Activated CD4-positive, alpha-beta T cell treated with anti-CD3 and anti-CD28 coated beads, Interleukin-2, amount 50 U/mL, for 24 hours (primary cell): ENCODE measurements around the gene SCO2.
"Not testable (repeated sequence)": the region's sequence is repeated elsewhere in the genome, so short reads cannot be mapped to it uniquely, and the experiment has no call there.

Source experiments
- DNase-seq, 2 donors: peaks; one replicate each; pipeline ENCODE4 v3.0.0-alpha.2; 2020; ENCODE audit warnings: low read depth in 1 of 2, low spot score in 1 of 2

SCO2 gene

GRCh38 chr22:50551160-50551752, 25.9 kb upstream of the SCO2 start:
- DNase-seq = no peak

DNA sequence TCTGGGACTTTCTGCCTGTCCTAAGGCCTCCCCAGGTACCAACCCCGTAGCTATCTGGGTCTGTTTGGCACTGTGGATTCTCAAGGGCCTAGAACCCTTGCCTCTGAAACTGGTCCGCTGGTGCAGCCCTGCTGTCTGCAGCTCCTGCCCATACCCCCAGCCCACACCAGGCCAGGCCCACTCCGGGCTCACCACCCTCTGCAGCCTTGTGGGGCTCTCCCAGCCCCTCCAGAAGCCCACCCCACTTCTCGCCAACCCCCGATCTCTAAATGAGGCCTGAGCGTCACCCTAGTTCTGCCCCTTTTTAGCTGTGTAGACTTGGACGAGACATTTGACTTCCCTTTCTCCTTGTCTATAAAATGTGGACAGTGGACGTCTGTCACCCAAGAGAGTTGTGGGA, 25.0 kb upstream of the SCO2 start:
- no peak for DNase-seq

GRCh38 chr22:50548921-50549790, 23.8 kb upstream of the SCO2 start:
- no peak for DNase-seq

GRCh38 chr22:50548040-50548920, 22.9 kb upstream of the SCO2 start:
- peak in 1 of 2 donors; percentile 22 for DNase-seq

GRCh38 chr22:50547263-50547985, 22.0 kb upstream of the SCO2 start:
- DNase-seq = no peak

- no peak for DNase-seq
Measured at GRCh38 chr22:50546326-50547262, 21.2 kb upstream of the SCO2 start.

DNA sequence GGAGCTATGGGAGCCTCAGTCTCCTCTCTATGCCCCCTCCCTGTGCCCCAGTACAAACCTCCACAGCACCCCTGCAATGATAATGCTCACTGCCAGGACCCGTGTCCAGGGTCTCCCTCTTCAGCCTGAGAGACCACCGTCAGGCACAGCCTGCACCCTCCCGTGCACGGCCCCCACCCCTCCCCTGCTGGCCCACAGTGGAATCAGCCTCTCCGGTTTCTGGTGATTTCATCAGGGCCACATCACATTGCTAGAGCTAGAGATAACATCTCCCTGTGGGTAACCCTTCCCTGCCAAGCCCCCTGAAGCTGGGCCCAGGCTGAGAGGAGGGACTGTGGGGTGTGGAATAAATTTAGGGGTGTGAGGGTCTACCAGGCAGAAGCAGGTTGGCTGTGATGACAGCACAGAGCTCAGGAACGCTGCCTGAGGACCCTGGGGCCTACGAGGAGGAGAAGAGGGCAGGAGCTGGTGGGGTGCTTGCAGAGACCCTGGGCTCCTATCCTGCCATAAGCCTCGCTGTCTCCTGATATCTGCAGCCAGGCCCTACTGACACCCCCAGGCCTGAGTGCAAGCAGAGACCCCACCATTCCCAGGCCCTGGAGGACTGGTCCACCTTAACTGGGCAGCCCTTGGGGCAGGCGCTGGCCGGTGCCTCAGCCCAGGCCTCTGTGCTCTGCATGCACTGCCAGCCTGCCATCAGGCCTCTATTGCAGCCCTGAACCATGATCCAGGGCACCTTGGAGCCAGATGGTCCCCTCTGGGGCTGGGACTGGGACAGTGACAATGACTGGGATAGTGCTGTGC, 20.3 kb upstream of the SCO2 start, which contains the start of gene KLHDC7B:
KLHDC7B (plus strand) TSS at position 378 of the 804 bp plus-strand sequence; CDS start at position 723, 345 bp downstream.
- DNase-seq = no peak

DNA sequence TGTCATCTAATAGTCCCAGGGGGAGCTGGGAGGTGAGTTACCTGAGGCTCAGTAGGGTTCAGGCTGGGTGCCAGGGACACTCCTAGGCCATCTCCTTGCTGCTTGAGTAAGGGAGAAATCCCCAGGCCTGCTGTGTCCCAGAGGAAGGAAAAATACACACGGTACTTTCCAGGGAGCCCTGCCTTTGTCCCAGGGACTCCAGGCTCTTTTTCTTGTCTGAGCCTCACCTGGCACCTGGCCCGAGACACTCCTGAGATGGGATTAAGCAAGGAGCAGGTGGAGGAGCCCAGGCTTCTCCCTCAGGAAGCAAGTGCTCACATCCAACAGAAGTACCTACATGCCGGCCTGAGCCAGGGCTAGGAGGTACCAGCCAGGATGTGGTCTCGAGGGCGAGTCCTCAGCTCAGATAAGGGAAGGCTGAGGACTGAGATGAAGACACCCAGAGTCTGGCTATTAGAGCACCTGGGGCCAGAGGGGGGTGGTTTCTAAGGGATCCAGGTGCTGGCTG, 19.4 kb upstream of the SCO2 start:
- DNase-seq = no peak

DNA sequence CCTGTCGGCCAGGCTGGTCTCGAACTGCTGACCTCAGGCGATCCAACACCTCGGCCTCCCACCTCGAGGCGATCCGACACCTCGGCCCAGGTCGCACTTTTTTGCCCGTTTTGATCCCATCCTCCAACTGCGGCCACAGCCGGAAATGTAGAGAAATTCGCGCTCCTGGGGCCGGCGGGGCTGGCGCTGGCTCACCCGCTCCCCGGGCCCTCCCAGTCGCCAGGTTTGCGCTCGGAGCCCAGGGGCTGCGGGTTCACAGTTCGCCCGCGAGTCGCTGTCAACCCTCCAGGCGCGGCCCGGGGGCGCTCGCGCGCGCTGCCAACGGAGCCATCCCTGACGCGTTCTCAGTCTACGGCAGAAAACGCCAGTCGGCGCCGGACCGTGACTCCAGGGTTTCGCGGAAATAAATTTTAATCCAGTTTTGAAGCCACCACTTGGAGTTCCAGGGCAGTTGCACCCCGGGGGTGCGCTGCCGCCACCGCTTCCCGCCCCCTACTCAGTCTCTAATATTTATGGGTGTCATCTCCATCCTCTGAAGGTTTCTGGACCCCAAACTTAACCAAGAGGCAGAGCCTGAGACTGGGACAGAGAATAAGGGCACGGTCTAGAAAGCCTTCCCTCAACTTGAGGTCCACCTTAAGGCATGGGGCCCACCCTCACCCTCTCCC, 18.8 kb upstream of the SCO2 start:
- DNase-seq = peak; percentile 64 to 75

DNA sequence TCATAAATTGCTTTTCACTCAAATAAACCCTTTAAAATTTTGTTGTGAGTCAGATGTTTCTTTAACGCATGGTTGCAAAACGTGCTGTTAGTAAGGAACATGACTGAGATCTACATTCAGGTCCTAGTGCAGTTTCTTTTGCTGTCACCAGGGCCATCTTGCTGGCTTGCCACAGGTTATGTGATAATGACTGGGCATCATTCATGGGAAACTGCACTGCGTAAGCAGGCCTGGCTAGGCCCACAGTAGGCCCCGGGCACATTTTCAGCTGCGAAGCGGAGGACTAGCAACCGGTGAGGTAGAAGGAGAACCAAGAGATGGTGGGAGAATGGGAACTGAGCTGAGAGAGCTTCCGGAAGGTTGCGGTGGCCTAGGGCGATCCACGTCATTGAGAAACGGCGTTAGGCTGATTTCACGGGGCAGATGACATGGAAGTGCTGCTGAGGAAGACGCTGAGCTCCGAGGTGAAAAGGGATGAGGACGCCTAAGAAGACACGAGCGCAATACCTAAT, 17.1 kb upstream of the SCO2 start:
- no peak for DNase-seq

DNA sequence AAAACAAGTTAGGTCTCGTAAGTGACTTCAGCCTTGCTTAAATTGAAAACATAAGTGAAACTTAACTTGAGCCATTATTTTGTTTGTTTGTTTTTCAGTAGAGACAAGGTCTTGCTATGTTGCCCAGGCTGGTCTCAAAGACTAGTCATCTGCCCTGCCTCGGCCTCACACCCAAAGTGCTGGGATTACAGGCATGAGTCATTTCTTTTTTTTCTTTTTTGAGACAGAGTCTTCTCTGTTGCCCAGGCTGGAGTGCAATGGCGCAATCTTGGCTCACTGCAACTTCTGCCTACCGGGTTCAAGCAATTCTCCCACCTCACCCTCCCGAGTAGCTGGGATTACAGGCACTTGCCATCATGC, 16.2 kb upstream of the SCO2 start:
- not testable (repeated sequence) for DNase-seq

- no peak for DNase-seq
Measured at GRCh38 chr22:50540381-50540780, 15.0 kb upstream of the SCO2 start.

DNA sequence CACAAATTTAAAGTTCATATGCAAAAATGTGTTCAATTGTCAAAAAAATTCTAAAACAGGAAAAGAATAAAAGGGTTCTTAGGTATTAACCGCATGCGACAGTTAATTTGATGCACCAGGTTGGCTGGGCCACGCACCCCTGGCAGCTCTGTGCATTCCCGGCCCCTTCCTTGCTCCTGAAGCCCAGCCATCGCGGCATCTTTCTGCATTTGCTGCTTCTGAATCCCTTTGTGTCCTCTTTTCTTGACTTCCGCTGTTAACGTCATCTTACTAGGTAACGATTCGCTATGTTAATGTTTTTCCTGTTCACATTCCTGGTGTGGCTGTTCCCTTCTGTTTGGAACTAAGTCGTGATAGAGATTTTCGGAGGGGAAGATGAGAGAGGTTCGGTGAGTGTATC, 12.4 kb upstream of the SCO2 start:
- DNase-seq = no peak

DNA sequence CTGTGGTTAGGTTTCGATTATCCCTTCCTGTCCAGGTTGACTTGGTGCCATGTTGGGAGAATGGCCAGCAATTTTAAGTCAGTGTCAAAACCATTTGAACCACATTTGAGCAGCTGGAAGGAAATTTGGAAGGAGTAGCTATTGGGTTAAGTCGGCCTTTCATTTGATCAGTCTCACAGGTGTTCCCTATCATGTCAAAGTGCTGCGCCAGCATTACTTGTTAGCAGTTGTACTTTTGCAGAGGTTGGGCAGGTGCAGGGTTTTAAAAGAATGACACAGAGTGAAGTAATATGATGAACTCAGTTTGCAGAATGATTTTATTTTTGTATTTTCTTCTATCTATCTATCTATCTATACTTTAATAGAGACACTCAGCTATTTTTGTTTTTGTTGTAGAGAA, 10.8 kb upstream of the SCO2 start:
- DNase-seq = no peak

GRCh38 chr22:50535113-50535512, 9.7 kb upstream of the SCO2 start:
- no peak for DNase-seq

GRCh38 chr22:50533856-50534711, 8.7 kb upstream of the SCO2 start:
- not testable (repeated sequence) for DNase-seq
